ENCODE results near the gene RNF11. TPM values are rescaled to one million over a fixed set of nuclear protein-coding genes. Genes with fewer than 3 reads are reported as not detected.

The RNF11 gene
- total and polyA plus RNA-seq, 2 of the 8 experiments (the other 6 are each of a cell fraction or from before 2014, with no cell fraction given): 49.6 to 54.2 TPM

- Histone ChIP-seq H3K23me2 (ENCODE audit: low read depth, low read length) (no peaks in the 10 kb centered on the region), H3K18ac (ENCODE audit: extremely low read depth, low read length) (no peak overlapping the region), H3K56ac (replicated peaks; ENCODE audit: insufficient read length, low read depth, low read length) (no peak overlapping the region), H3K79me1 (ENCODE audit: low read depth, low read length) (no peaks in the 10 kb centered on the region), H4K5ac (ENCODE audit: insufficient read length, low read depth, low read length) (no peak overlapping the region), H3K23ac (ENCODE audit: insufficient read length) (no peak overlapping the region), H2BK12ac (ENCODE audit: low read depth, low read length) (no peak overlapping the region), H3K4me3 (ENCODE audit: extremely low read depth in 1 of 4, insufficient read depth in 2 of 4, low read depth in 3 of 4, low read length in 4 of 4) (no peak overlapping the region), H3K27ac (ENCODE audit: low read depth, low read length) (no peak overlapping the region), H3K27me3 (replicated peaks in 1 of 4; ENCODE audit: control insufficient read depth in 3 of 4, extremely low read depth in 1 of 4, insufficient read depth in 3 of 4, low read length in 3 of 4) (no peaks in the 10 kb centered on the region), H2AFZ (ENCODE audit: low read length) (no peak overlapping the region), H4K91ac (replicated peaks; ENCODE audit: insufficient read length, low read length) (no peak overlapping the region), H2AK5ac (ENCODE audit: low read depth, low read length) (no peak overlapping the region), H3K14ac (ENCODE audit: insufficient read length) (no peak overlapping the region), H4K8ac (ENCODE audit: extremely low read depth, insufficient read depth, low read length) (no peak overlapping the region), H2BK120ac (replicated peaks; ENCODE audit: low read depth, low read length) (no peak overlapping the region), H2BK20ac (ENCODE audit: low read length) (no peak overlapping the region), H3K4ac (replicated peaks; ENCODE audit: insufficient read length, low read depth, low read length) (no peak overlapping the region), H2BK5ac (ENCODE audit: low read depth, low read length) (no peak overlapping the region), H3K9me3 (ENCODE audit: insufficient read depth in 2 of 2, low read depth in 1 of 2, low read length in 1 of 2) (no peaks in the 10 kb centered on the region), H2BK15ac (ENCODE audit: low read length) (no peak overlapping the region), H4K20me1 (replicated peaks in 1 of 2; ENCODE audit: control insufficient read depth in 1 of 2, insufficient read depth in 2 of 2, low read length in 2 of 2) (no peaks in the 10 kb centered on the region), H3K9ac (replicated peaks in 1 of 4; ENCODE audit: extremely low read depth in 1 of 4, low read depth in 3 of 4, low read length in 3 of 4) (no peak overlapping the region), H3K36me3 (ENCODE audit: control insufficient read depth in 2 of 4, insufficient read depth in 4 of 4, low read length in 3 of 4) (no peaks in the 10 kb centered on the region), H3K4me1 (replicated peaks in 1 of 4; ENCODE audit: control insufficient read depth in 3 of 4, insufficient read depth in 4 of 4, low read length in 3 of 4) (no peaks in the 10 kb centered on the region), H3K4me2 (ENCODE audit: insufficient read depth in 1 of 2, low read depth in 2 of 2, low read length in 2 of 2) (no peak overlapping the region), H3K79me2 (ENCODE audit: control insufficient read depth in 1 of 2, insufficient read depth in 2 of 2, low read length in 2 of 2) (no peaks in the 10 kb centered on the region)
- FAIRE-seq (no peak), DNase-seq (ENCODE audit: low read depth in 1 of 2, low spot score in 2 of 2) (no peak)
- ChIA-PET POLR2A (ENCODE audit: partially characterized antibody) (no interaction called here), CTCF (ENCODE audit: partially characterized antibody) (interaction anchor here (0.7 to 2.8 kb wide), 4 partner anchors 12 to 22 kb away, joined by 3 to 13 read pairs (median 6); no protein-coding TSS in a partner anchor)
- TF ChIP-seq CEBPB (IDR thresholded peaks at IDR 0.05; ENCODE audit: low read depth, low read length) (no peak), RBBP5 (IDR thresholded peaks at IDR 0.05; ENCODE audit: borderline replicate concordance, low read depth, low read length) (no peak), SUZ12 (IDR thresholded peaks at IDR 0.05; ENCODE audit: low read length) (no peak), JUND (IDR thresholded peaks at IDR 0.05; ENCODE audit: low read length) (no peak), CTCF (IDR thresholded peaks at IDR 0.05; ENCODE audit: control extremely low read depth in 1 of 3, insufficient read depth in 1 of 3, low read depth in 1 of 3, low read length in 3 of 3) (no peak), TCF12 (IDR thresholded peaks at IDR 0.05; ENCODE audit: low read depth, low read length) (no peak), ATF3 (IDR thresholded peaks at IDR 0.05; ENCODE audit: insufficient read depth, low read depth, low read length) (no peak), ZNF274 (IDR thresholded peaks at IDR 0.05; ENCODE audit: borderline replicate concordance, extremely low read depth, low read length) (no peak)
- WGBS, 2 experiments (ENCODE audit: extremely low coverage in 1 of 2, insufficient coverage in 1 of 2, insufficient read length in 1 of 2, insufficient replicate concordance in 2 of 2, low coverage in 1 of 2, low lambda C conversion rate in 2 of 2, missing lambda C conversion rate in 1 of 2): 96% methylated on average over 3 of the region's 3 CpGs; no CpG with 5 or more reads in 1 of the 2 experiments
Measured at GRCh38 chr1:51210676-51211075, 25.4 kb upstream of the RNF11 start.
